Astrocyte (in vitro differentiated cells and primary cell): ENCODE results near the gene STEAP1.

ENCODE experiments used
- EZH2 ChIP-seq: IDR thresholded peaks from 2 replicates; pipeline ENCODE4 v1.6.1; 2012; ENCODE audit warnings: mild to moderate bottlenecking, low read length, inconsistent platforms; ENCODE audit not compliant: insufficient read depth
- TF ChIP-seq, protein P1 (sequence below): IDR thresholded peaks from 2 replicates; pipeline ENCODE4 v1.5.1; 2011; ENCODE audit warnings: low read depth, mild to moderate bottlenecking, inconsistent platforms, low read length, moderate library complexity; ENCODE audit not compliant: insufficient read depth

DNA sequence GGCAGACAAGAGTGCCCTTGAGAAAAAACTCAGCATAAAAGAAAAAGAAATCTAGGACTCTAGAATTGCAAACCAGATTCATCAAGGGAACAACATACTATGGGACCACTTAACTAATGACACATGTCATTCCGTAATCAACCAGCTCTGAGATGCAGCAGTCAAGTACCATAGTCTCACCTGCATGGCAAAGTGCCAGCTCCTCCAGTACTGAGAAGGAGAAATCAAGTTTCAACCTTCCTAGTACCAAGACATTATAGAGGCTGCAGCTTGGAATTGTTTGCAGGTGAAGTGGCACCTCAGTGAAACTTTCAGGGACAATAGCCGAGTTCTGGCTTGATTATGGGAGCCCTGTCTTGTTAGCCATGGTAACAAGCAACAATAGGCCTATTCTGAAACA lies 11.5 kb downstream of the STEAP1 start:
- TF ChIP-seq, protein P1, sequence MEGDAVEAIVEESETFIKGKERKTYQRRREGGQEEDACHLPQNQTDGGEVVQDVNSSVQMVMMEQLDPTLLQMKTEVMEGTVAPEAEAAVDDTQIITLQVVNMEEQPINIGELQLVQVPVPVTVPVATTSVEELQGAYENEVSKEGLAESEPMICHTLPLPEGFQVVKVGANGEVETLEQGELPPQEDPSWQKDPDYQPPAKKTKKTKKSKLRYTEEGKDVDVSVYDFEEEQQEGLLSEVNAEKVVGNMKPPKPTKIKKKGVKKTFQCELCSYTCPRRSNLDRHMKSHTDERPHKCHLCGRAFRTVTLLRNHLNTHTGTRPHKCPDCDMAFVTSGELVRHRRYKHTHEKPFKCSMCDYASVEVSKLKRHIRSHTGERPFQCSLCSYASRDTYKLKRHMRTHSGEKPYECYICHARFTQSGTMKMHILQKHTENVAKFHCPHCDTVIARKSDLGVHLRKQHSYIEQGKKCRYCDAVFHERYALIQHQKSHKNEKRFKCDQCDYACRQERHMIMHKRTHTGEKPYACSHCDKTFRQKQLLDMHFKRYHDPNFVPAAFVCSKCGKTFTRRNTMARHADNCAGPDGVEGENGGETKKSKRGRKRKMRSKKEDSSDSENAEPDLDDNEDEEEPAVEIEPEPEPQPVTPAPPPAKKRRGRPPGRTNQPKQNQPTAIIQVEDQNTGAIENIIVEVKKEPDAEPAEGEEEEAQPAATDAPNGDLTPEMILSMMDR, result no peak
- TF ChIP-seq EZH2, result no peak
